Measurements from ENCODE around the gene ESR1. TPM values are rescaled to one million over a fixed set of nuclear protein-coding genes. Genes with fewer than 3 reads are reported as not detected.

Gene ESR1
- total and polyA plus RNA-seq, 12 donors = 0.09 to 1.9 (median 1.2) TPM

DNA sequence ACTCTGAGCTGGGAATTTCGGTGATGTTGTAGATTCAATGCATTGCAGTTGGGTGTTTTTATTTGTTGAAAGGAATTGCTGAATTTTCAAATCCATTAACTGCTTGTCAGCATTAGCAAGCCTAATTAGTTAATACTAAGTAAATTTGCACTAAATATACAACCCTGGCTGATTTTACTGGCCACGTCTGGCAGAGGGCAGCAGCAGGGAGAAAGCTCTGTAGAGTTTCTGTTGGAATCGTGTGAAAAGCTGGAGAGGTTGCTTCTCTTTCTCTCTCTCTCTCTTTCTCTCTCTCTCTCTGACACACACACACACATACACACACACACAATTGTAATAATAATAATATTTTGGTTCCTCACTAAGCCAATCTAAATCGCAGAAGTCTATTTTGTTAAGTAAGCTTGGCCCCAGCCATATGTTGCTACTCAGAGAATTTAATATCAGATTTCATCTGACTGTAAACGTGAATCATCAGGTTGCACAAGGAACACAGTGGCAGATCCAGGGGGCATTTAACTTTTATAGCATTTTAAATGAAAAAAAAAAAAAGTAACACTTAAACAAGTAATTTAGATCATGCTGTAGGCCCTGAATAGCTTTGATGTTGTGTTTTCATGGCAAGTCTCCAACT lies 289.5 kb downstream of the ESR1 start:
- ATAC-seq (no peak), DNase-seq (no peak)
- peak overlapping the region in 1 of 10 donors; percentile 50 for H3K27ac ChIP-seq
- H3K36me3 ChIP-seq = no peaks in the 10 kb centered on the region
- intact Hi-C loops (cut with DNase I) = no loop called here
- H3K4me1 ChIP-seq = peaks cover 0 to 50% (median 18%) of the 10 kb centered on the region in 9 donors
- no peaks in the 10 kb centered on the region for H3K27me3 ChIP-seq
- no peak overlapping the region for H3K4me3 ChIP-seq
- 66 to 74% methylated on average over 5 of the region's 5 CpGs for WGBS, 2 donors
- no peaks in the 10 kb centered on the region for H3K9me3 ChIP-seq
- peak in 1 of 9 donors; percentile 6 for TF ChIP-seq CTCF (IDR thresholded peaks at IDR 0.05)

GRCh38 chr6:152098683-152099082 lies 291.2 kb downstream of the ESR1 start:
- H3K9me3 ChIP-seq = no peaks in the 10 kb centered on the region

GRCh38 chr6:152099446-152100182 lies 292.1 kb downstream of the ESR1 start:
- 58 to 70% methylated on average over 4 of the region's 4 CpGs for WGBS, 2 donors
- DNase-seq (no peak), ATAC-seq (peak in 4 of 8 donors; percentile 4 to 27 (median 21))
- Histone ChIP-seq H3K27ac (peak overlapping the region in 8 of 10 donors; percentile 5 to 73 (median 40)), H3K27me3 (no peaks in the 10 kb centered on the region), H3K4me1 (peaks cover 0 to 39% (median 14%) of the 10 kb centered on the region in 9 donors), H3K36me3 (no peaks in the 10 kb centered on the region), H3K9me3 (no peaks in the 10 kb centered on the region), H3K4me3 (no peak overlapping the region)
- no peak for TF ChIP-seq CTCF (IDR thresholded peaks at IDR 0.05)
- intact Hi-C loops (cut with DNase I) = no loop called here

More at GRCh38 chr6:152098683-152099082, 291.2 kb downstream of the ESR1 start:
- peak in 1 of 2 donors; percentile 13 for DNase-seq
- intact Hi-C loops (cut with DNase I) = no loop called here
- Histone ChIP-seq H3K27ac (no peak overlapping the region), H3K4me3 (no peak overlapping the region), H3K4me1 (peaks cover 0 to 45% (median 14%) of the 10 kb centered on the region in 9 donors), H3K27me3 (no peaks in the 10 kb centered on the region), H3K36me3 (no peaks in the 10 kb centered on the region)
- no peak for ATAC-seq
- TF ChIP-seq CTCF (IDR thresholded peaks at IDR 0.05) = no peak
- WGBS, 2 donors = 90% methylated on average over 14 of the region's 14 CpGs

DNA sequence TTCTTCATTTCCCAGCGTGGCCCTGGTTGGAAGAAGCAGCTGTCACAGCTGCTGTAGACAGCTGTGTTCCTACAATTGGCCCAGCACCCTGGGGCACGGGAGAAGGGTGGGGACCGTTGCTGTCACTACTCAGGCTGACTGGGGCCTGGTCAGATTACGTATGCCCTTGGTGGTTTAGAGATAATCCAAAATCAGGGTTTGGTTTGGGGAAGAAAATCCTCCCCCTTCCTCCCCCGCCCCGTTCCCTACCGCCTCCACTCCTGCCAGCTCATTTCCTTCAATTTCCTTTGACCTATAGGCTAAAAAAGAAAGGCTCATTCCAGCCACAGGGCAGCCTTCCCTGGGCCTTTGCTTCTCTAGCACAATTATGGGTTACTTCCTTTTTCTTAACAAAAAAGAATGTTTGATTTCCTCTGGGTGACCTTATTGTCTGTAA lies 292.7 kb downstream of the ESR1 start:
- H3K4me3 ChIP-seq = no peak overlapping the region
- H3K27me3 ChIP-seq = no peaks in the 10 kb centered on the region
- WGBS, 2 donors = 26 to 30% methylated on average over 7 of the region's 7 CpGs
- DNase-seq (peak; percentile 40 to 41), ATAC-seq (peak; percentile 71 to 87 (median 80))
- no peak for TF ChIP-seq CTCF (IDR thresholded peaks at IDR 0.05)
- H3K4me1 ChIP-seq = peaks cover 0 to 34% (median 14%) of the 10 kb centered on the region in 9 donors
- peak overlapping the region in 8 of 10 donors; percentile 5 to 73 (median 40) for H3K27ac ChIP-seq
- H3K9me3 ChIP-seq = no peaks in the 10 kb centered on the region
- intact Hi-C loops (cut with DNase I) = no loop called here
- no peaks in the 10 kb centered on the region for H3K36me3 ChIP-seq

Data from heart right ventricle (tissue), 16 donors.